Neural cell (in vitro differentiated cells): ENCODE data around the gene CRACDL. TPM values are rescaled to one million over a fixed set of nuclear protein-coding genes. Genes with fewer than 3 reads are reported as not detected.

Source experiments
- H2AFZ ChIP-seq: fragments of 200-600, 300-800 bp; sonication (generic), shearing (Covaris generic); 2 replicates; pipeline ENCODE4 v1.6.0; 2014; ENCODE audit warnings: low read depth, mild to moderate bottlenecking, antibody characterized with exemption, low read length, moderate library complexity
- H3F3A ChIP-seq: fragments of 200-600 bp; shearing (Covaris generic); 2 replicates; pipeline ENCODE4 v1.6.1; 2016; ENCODE audit warnings: mild to moderate bottlenecking, moderate library complexity, mixed read lengths, antibody characterized with exemption, low read length; ENCODE audit not compliant: insufficient read depth, poor library complexity, severe bottlenecking
- H3K27ac ChIP-seq: fragments of 200-600, 300-800 bp; sonication (generic), shearing (Covaris generic); 2 replicates; pipeline ENCODE4 v1.5.1; 2014; ENCODE audit warnings: mild to moderate bottlenecking, low read length, moderate library complexity
- H3K27me3 ChIP-seq: fragments of 300-800, 200-600 bp; sonication (generic), shearing (Covaris generic); 2 replicates; pipeline ENCODE4 v1.6.0; 2014; ENCODE audit warnings: mild to moderate bottlenecking, low read depth, low read length, moderate library complexity; ENCODE audit not compliant: insufficient read depth
- H3K36me3 ChIP-seq: fragments of 300-800, 200-600 bp; sonication (generic), shearing (Covaris generic); 2 replicates; pipeline ENCODE4 v1.5.1; 2014; ENCODE audit warnings: mild to moderate bottlenecking, antibody characterized with exemption, low read length, moderate library complexity; ENCODE audit not compliant: insufficient read depth
- H3K4me2 ChIP-seq: fragments of 300-800, 200-600 bp; sonication (generic), shearing (Covaris generic); 2 replicates; pipeline ENCODE4 v1.6.0; 2014; ENCODE audit warnings: mild to moderate bottlenecking, low read length
- H3K4me3 ChIP-seq: fragments of 300-800, 200-600 bp; sonication (generic), shearing (Covaris generic); 2 replicates; pipeline ENCODE4 v1.5.1; 2014; ENCODE audit warnings: mild to moderate bottlenecking, low read length, moderate library complexity
- H3K79me2 ChIP-seq: fragments of 200-600 bp; shearing (Covaris generic); replicated peaks from 2 replicates; pipeline ENCODE4 v1.6.0; 2014; ENCODE audit warnings: mild to moderate bottlenecking, low read length, moderate library complexity; ENCODE audit not compliant: insufficient read depth
- H3K9ac ChIP-seq: fragments of 300-800, 200-600 bp; sonication (generic), shearing (Covaris generic); 2 replicates; pipeline ENCODE4 v1.6.1; 2016; ENCODE audit warnings: mild to moderate bottlenecking, low read length, mixed read lengths
- H3K9me2 ChIP-seq: fragments of 200-600 bp; shearing (Covaris generic); 2 replicates; pipeline ENCODE4 v1.6.1; 2016; ENCODE audit warnings: mild to moderate bottlenecking, low read length, mixed read lengths; ENCODE audit not compliant: insufficient read depth
- H3K9me3 ChIP-seq: fragments of 200-600, 300-800 bp; sonication (generic), shearing (Covaris generic); 2 replicates; pipeline ENCODE4 v1.6.1; 2016; ENCODE audit warnings: mild to moderate bottlenecking, mixed run types, low read length, moderate library complexity, mixed read lengths
- H4K20me1 ChIP-seq: fragments of 200-600 bp; shearing (Covaris generic); 2 replicates; pipeline ENCODE4 v1.6.1; 2016; ENCODE audit warnings: mild to moderate bottlenecking, mixed run types; ENCODE audit not compliant: insufficient read depth
- CTCF ChIP-seq: fragments of 450-650 bp; IDR thresholded peaks from 2 replicates; pipeline ENCODE4 v1.5.1; 2014; ENCODE audit warnings: antibody characterized with exemption, mild to moderate bottlenecking, moderate library complexity; ENCODE audit not compliant: poor library complexity, severe bottlenecking
- EP300 ChIP-seq: fragments of 450-650 bp; conservative IDR thresholded peaks from 2 replicates; pipeline ENCODE4 v1.6.1; 2014; ENCODE audit warnings: antibody characterized with exemption, mild to moderate bottlenecking, moderate library complexity; ENCODE audit not compliant: poor library complexity, severe bottlenecking
- EZH2 ChIP-seq: fragments of 200-600, 300-800 bp; shearing (Covaris generic), sonication (generic); IDR thresholded peaks from 2 replicates; pipeline ENCODE4 v1.6.1; 2014; ENCODE audit warnings: antibody characterized with exemption, low read length, borderline replicate concordance, mild to moderate bottlenecking; ENCODE audit not compliant: insufficient read depth, poor library complexity, severe bottlenecking
- MXI1 ChIP-seq: fragments of 450-650 bp; conservative IDR thresholded peaks from 2 replicates; pipeline ENCODE4 v1.6.1; 2014; ENCODE audit warnings: antibody characterized with exemption, mild to moderate bottlenecking; ENCODE audit not compliant: poor library complexity, severe bottlenecking
- POLR2AphosphoS5 ChIP-seq: IDR thresholded peaks from 2 replicates; pipeline ENCODE4 v1.6.1; 2012
- RAD21 ChIP-seq: fragments of 450-650 bp; conservative IDR thresholded peaks from 2 replicates; pipeline ENCODE4 v1.6.1; 2014; ENCODE audit warnings: antibody characterized with exemption, mild to moderate bottlenecking, moderate library complexity
- REST ChIP-seq: IDR thresholded peaks from 2 replicates; pipeline ENCODE4 v1.6.1; 2012; ENCODE audit warnings: borderline replicate concordance
- SMC3 ChIP-seq: fragments of 450-650 bp; conservative IDR thresholded peaks from 2 replicates; pipeline ENCODE4 v1.6.1; 2014; ENCODE audit warnings: antibody characterized with exemption, mild to moderate bottlenecking, moderate library complexity; ENCODE audit not compliant: poor library complexity
- TAF1 ChIP-seq: IDR thresholded peaks from 2 replicates; pipeline ENCODE4 v1.6.1; 2012; ENCODE audit warnings: low read depth
- polyA plus RNA-seq: library from polyadenylated mRNA; depleted of rRNA; stranded (reverse); fragments of >200 nt; gene quantifications from 2 replicates; pipeline ENCODE4 v1.2.3, GENCODE V29; 2014

The CRACDL gene
- polyA plus RNA-seq, 1 donor from 2014 or later: 0.85 TPM

DNA sequence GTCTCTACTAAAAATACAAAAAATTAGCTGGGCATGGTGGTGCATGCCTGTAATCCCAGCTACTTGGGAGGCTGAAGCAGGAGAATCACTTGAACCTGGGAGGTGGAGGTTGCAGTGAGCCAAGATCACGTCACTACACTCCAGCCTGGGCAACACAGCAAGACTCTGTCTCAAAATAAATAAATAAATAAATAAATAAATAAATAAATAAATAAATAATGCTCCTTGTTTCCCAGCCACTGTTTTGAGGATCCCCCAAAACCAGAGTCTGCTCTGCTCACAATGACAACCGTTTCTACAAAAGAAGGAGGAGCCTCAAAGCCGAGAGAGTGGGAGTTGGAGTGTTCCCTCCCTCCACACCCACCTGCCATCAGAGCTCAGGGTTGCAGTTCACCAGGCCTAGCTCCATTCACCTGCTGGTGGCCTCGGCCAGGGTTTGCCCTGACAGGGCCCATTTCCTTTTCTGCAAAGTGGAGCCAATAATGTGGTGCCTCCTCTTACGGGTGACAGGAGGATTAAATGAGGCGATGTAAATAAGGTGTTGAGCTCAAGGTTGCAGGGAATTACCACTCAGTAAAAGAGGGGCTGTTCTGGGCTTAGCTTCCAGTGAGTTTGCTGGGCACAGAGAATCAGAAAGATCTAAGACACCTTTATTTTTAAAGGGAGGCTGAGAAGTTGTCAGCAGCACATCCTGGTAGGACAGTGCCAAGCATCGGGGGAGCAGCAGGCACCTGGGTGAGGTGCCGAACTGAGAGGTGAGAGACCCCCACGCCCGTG, 25.5 kb downstream of the CRACDL start:
- H3K27me3 ChIP-seq: no peaks in the 10 kb centered on the region
- no peaks in the 10 kb centered on the region for H3K9me3 ChIP-seq
- H3K9me2 ChIP-seq: no peaks in the 10 kb centered on the region
- H3K4me3 ChIP-seq: no peak overlapping the region
- no peaks in the 10 kb centered on the region for H4K20me1 ChIP-seq
- H3K4me2 ChIP-seq: no peak overlapping the region
- no peak overlapping the region for H3K27ac ChIP-seq
- H3F3A ChIP-seq: peaks cover 3% of the 10 kb centered on the region
- H2AFZ ChIP-seq: no peak overlapping the region
- no peaks in the 10 kb centered on the region for H3K79me2 ChIP-seq
- TF ChIP-seq REST (no peak), RAD21 (no peak), EZH2 (no peak), EP300 (no peak), POLR2AphosphoS5 (no peak), TAF1 (no peak), MXI1 (no peak), CTCF (no peak), SMC3 (no peak)
- no peaks in the 10 kb centered on the region for H3K36me3 ChIP-seq
- H3K9ac ChIP-seq: no peak overlapping the region

DNA sequence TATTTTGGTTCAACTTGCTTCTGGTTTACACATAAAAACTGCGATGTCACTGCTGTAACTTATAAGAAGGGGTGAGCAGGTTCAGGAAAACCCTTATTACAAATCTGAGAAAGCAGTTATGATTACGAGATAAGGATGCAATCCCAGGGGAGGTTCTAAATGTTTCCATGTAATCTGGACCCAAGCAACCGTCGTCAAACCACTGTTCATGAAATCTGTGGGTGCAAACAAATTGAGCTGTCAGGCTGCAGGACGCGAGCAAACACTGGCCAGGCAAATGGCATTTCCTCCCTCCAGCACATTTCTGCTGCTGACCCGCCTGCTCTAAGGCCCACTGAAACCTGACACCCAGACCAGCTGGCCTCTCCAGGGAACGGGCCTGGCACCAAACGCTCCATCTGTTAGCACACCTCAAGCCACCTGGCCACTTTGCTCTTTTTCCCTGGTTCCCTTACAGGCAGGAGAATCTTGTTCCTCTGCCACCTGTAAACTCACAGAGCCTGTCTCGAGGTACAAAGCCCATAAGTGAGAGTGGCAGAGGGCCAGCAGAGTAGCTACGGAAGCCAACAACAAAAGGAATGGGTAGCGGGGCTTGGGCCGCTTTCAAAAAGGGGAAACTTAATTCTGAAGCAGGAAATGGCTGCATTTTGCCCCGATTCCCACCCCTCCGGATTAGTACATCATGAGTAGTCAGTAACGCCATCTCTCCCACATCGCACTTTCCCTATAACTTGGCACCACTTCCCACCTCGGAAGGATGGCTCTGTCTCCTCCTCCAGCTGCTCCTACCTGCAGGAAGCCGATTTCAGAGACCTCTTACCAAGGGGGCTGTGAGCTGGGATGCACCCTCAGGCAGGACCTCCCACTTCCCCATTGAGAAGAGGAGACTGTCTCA, 26.5 kb downstream of the CRACDL start:
- Histone ChIP-seq H3K36me3 (no peaks in the 10 kb centered on the region), H3K4me2 (peak overlapping the region; percentile 41), H3K9me2 (no peaks in the 10 kb centered on the region), H3K9ac (peak overlapping the region; percentile 45), H3K9me3 (no peaks in the 10 kb centered on the region), H2AFZ (no peak overlapping the region), H3K27ac (peak overlapping the region; percentile 80), H3K4me3 (peak overlapping the region; percentile 55), H3F3A (peaks cover 3% of the 10 kb centered on the region), H4K20me1 (no peaks in the 10 kb centered on the region), H3K79me2 (no peaks in the 10 kb centered on the region), H3K27me3 (no peaks in the 10 kb centered on the region)
- TF ChIP-seq EP300 (no peak), TAF1 (no peak), SMC3 (no peak), POLR2AphosphoS5 (no peak), MXI1 (no peak), CTCF (no peak), REST (no peak), EZH2 (no peak), RAD21 (no peak)
